H9 (cell line): ENCODE results near the gene PBX4. TPM values are rescaled to one million over a fixed set of nuclear protein-coding genes. Genes with fewer than 3 reads are reported as not detected.
"Not testable (repeated sequence)": the region's sequence is repeated elsewhere in the genome, so short reads cannot be mapped to it uniquely, and the experiment has no call there.

Experiments
- DNase-seq: peaks from one replicate; pipeline ENCODE4 v3.0.0-alpha.2; 2017
- H2AFZ ChIP-seq: one replicate; pipeline ENCODE4 v1.6.1; 2013; ENCODE audit warnings: mild to moderate bottlenecking, low read length, control low read depth, moderate library complexity
- H2AK5ac ChIP-seq: 2 replicates; pipeline ENCODE4 v1.6.1; 2013; ENCODE audit warnings: low read length, control low read depth, mixed read lengths; ENCODE audit not compliant: insufficient read length
- H2BK120ac ChIP-seq: one replicate; pipeline ENCODE4 v1.6.1; 2013; ENCODE audit warnings: low read depth, mild to moderate bottlenecking, low read length, control low read depth, inconsistent platforms; ENCODE audit not compliant: poor library complexity, severe bottlenecking
- H2BK12ac ChIP-seq: 2 replicates; pipeline ENCODE4 v1.6.1; 2013; ENCODE audit warnings: low read length, control low read depth, mixed read lengths, low read depth; ENCODE audit not compliant: insufficient read length
- H2BK15ac ChIP-seq: 2 replicates; pipeline ENCODE4 v1.6.1; 2013; ENCODE audit warnings: low read depth, low read length, control low read depth
- H2BK20ac ChIP-seq: one replicate; pipeline ENCODE4 v1.6.1; 2013; ENCODE audit warnings: low read depth, mild to moderate bottlenecking, low read length, control low read depth, inconsistent platforms; ENCODE audit not compliant: poor library complexity, severe bottlenecking
- H2BK5ac ChIP-seq: 2 replicates; pipeline ENCODE4 v1.6.1; 2013; ENCODE audit warnings: low read length, control low read depth, mixed read lengths; ENCODE audit not compliant: insufficient read length
- H3K14ac ChIP-seq: 2 replicates; pipeline ENCODE4 v1.6.1; 2013; ENCODE audit warnings: low read length, control low read depth; ENCODE audit not compliant: insufficient read depth
- H3K18ac ChIP-seq: 2 replicates; pipeline ENCODE4 v1.6.1; 2013; ENCODE audit warnings: low read depth, mild to moderate bottlenecking, mixed read lengths, low read length, control low read depth; ENCODE audit not compliant: insufficient read length
- H3K23ac ChIP-seq: 2 replicates; pipeline ENCODE4 v1.6.1; 2013; ENCODE audit warnings: low read length, control low read depth, mixed read lengths, low read depth; ENCODE audit not compliant: insufficient read length
- H3K23me2 ChIP-seq: 2 replicates; pipeline ENCODE4 v1.6.1; 2013; ENCODE audit warnings: low read depth, mild to moderate bottlenecking, mixed read lengths, low read length, control low read depth; ENCODE audit not compliant: insufficient read length, poor library complexity, severe bottlenecking
- H3K27ac ChIP-seq: 2 replicates; pipeline ENCODE4 v1.5.1; 2013; ENCODE audit warnings: low read length, control low read depth, mixed read lengths, low read depth; ENCODE audit not compliant: insufficient read length
- H3K27me3 ChIP-seq: 2 replicates; pipeline ENCODE4 v1.6.1; 2013; ENCODE audit warnings: low read length, control low read depth, inconsistent platforms; ENCODE audit not compliant: insufficient read depth
- H3K4ac ChIP-seq: 2 replicates; pipeline ENCODE4 v1.6.1; 2013; ENCODE audit warnings: low read depth, mild to moderate bottlenecking, control low read depth, inconsistent platforms, low read length, moderate library complexity
- H3K4me1 ChIP-seq: 2 replicates; pipeline ENCODE4 v1.6.1; 2013; ENCODE audit warnings: low read length, control low read depth, inconsistent platforms; ENCODE audit not compliant: insufficient read depth
- H3K4me2 ChIP-seq: 2 replicates; pipeline ENCODE4 v1.6.1; 2013; ENCODE audit warnings: low read length, control low read depth, mixed read lengths; ENCODE audit not compliant: insufficient read length, insufficient read depth
- H3K56ac ChIP-seq: 2 replicates; pipeline ENCODE4 v1.6.1; 2013; ENCODE audit warnings: low read depth, mild to moderate bottlenecking, mixed read lengths, low read length, control low read depth; ENCODE audit not compliant: insufficient read length
- H3K79me1 ChIP-seq: 2 replicates; pipeline ENCODE4 v1.6.1; 2013; ENCODE audit warnings: low read depth, mild to moderate bottlenecking, moderate library complexity, low read length, control low read depth, inconsistent platforms; ENCODE audit not compliant: insufficient read depth, poor library complexity, severe bottlenecking
- H3K79me2 ChIP-seq: 2 replicates; pipeline ENCODE4 v1.6.1; 2013; ENCODE audit warnings: low read length, control low read depth, inconsistent platforms; ENCODE audit not compliant: insufficient read depth
- H3K9ac ChIP-seq: 2 replicates; pipeline ENCODE4 v1.6.1; 2013; ENCODE audit warnings: low read length, control low read depth, mixed read lengths; ENCODE audit not compliant: insufficient read length; ENCODE audit errors: extremely low read depth
- H3K9me3 ChIP-seq: one replicate; pipeline ENCODE4 v1.6.1; 2013; ENCODE audit warnings: low read depth, low read length, inconsistent platforms; ENCODE audit not compliant: control insufficient read depth
- H3T11ph ChIP-seq: one replicate; pipeline ENCODE4 v1.6.1; 2013; ENCODE audit warnings: mild to moderate bottlenecking, low read length, control low read depth, inconsistent platforms
- H4K20me1 ChIP-seq: one replicate; pipeline ENCODE4 v1.6.1; 2013; ENCODE audit not compliant: control insufficient read depth, insufficient read length, insufficient read depth
- H4K5ac ChIP-seq: 2 replicates; pipeline ENCODE4 v1.6.1; 2013; ENCODE audit warnings: low read depth, mild to moderate bottlenecking, mixed read lengths, low read length, control low read depth; ENCODE audit not compliant: insufficient read length
- H4K8ac ChIP-seq: replicated peaks from 2 replicates; pipeline ENCODE4 v1.6.1; 2013; ENCODE audit warnings: low read length, control low read depth, mixed read lengths, low read depth; ENCODE audit not compliant: insufficient read length
- H4K91ac ChIP-seq: 2 replicates; pipeline ENCODE4 v1.6.1; 2013; ENCODE audit warnings: low read depth, mild to moderate bottlenecking, moderate library complexity, mixed read lengths, low read length, control low read depth; ENCODE audit not compliant: insufficient read length
- H3K27ac Mint-ChIP-seq, 3 experiments: 2 replicates in 2 of 3; 3 replicates in 1 of 3; pipeline ENCODE4 v1.8.0; 2020 to 2021; ENCODE audit warnings: mixed read lengths in 3 of 3, mild to moderate bottlenecking in 1 of 3, moderate library complexity in 1 of 3
- H3K27me3 Mint-ChIP-seq: 2 replicates; pipeline ENCODE4 v1.8.0; 2021; ENCODE audit warnings: low read depth, mild to moderate bottlenecking, moderate library complexity, mixed read lengths
- H3K36me3 Mint-ChIP-seq, 3 experiments: 2 replicates in 2 of 3; 3 replicates in 1 of 3; pipeline ENCODE4 v1.8.0; 2020 to 2021; ENCODE audit warnings: low read depth in 3 of 3, mixed read lengths in 3 of 3; ENCODE audit not compliant: insufficient read depth in 1 of 3
- H3K4me1 Mint-ChIP-seq, 2 experiments: 2 replicates each; pipeline ENCODE4 v1.8.0; 2020; ENCODE audit warnings: mixed read lengths in 2 of 2
- H3K4me3 Mint-ChIP-seq, 2 experiments: 2 replicates in 1 of 2; 3 replicates in 1 of 2; pipeline ENCODE4 v1.8.0; 2020 to 2021; ENCODE audit warnings: mild to moderate bottlenecking in 2 of 2, mixed read lengths in 2 of 2, moderate library complexity in 1 of 2
- H3K9me3 Mint-ChIP-seq, 2 experiments: 2 replicates in 1 of 2; 3 replicates in 1 of 2; pipeline ENCODE4 v1.8.0; 2020; ENCODE audit warnings: mild to moderate bottlenecking in 2 of 2, mixed read lengths in 2 of 2, moderate library complexity in 1 of 2
- CTCF ChIP-seq: fragments of 200-600 bp; sonication (generic); conservative IDR thresholded peaks from 3 replicates; pipeline ENCODE4 v1.8.0; 2021; ENCODE audit warnings: antibody characterized with exemption, mild to moderate bottlenecking
- WGBS: extraction: QIAGEN DNeasy Blood & Tissue Kit; methylation state at CpG from one replicate; pipeline ENCODE4 v1.1.7; 2013; ENCODE audit warnings: missing lambda C conversion rate, low lambda C conversion rate, mixed read lengths; ENCODE audit not compliant: insufficient read length; ENCODE audit errors: extremely low coverage; 5-methylcytosine and 5-hydroxymethylcytosine counted together
- total RNA-seq: library from RNA; stranded (reverse); gene quantifications from 2 replicates; pipeline ENCODE4 v1.2.1, GENCODE V29; 2021

PBX4 gene
- total RNA-seq, 1 experiment from 2014 or later = 3.3 TPM

GRCh38 chr19:19600793-19601330, 17.6 kb downstream of the PBX4 start:
- TF ChIP-seq CTCF = no peak
- no peak overlapping the region for H2BK5ac ChIP-seq
- no peak overlapping the region for H4K5ac ChIP-seq
- H2BK12ac ChIP-seq = no peak overlapping the region
- no peaks in the 10 kb centered on the region for H3K27me3 ChIP-seq
- H2AK5ac ChIP-seq = no peak overlapping the region
- no peaks in the 10 kb centered on the region for H3K79me1 ChIP-seq
- H2BK120ac ChIP-seq = no peak overlapping the region
- no peaks in the 10 kb centered on the region for H3K36me3 Mint-ChIP-seq
- no peak overlapping the region for H3K4me3 Mint-ChIP-seq
- no peak overlapping the region for H3T11ph ChIP-seq
- H3K14ac ChIP-seq = no peak overlapping the region
- H2AFZ ChIP-seq = no peak overlapping the region
- no peak overlapping the region for H2BK20ac ChIP-seq
- H3K27me3 Mint-ChIP-seq = no peaks in the 10 kb centered on the region
- whole genome bisulfite sequencing = no CpG with 5 or more reads among the region's 1 CpG
- H3K56ac ChIP-seq = no peak overlapping the region
- peaks cover 4% of the 10 kb centered on the region; the same call in 1 of the 2 replicates for H3K4me1 ChIP-seq
- no peak overlapping the region for H4K8ac ChIP-seq
- no peaks in the 10 kb centered on the region for H3K9me3 Mint-ChIP-seq
- H3K4ac ChIP-seq = no peak overlapping the region
- H4K20me1 ChIP-seq = no peaks in the 10 kb centered on the region
- no peak overlapping the region for H3K27ac ChIP-seq
- H3K4me2 ChIP-seq = no peak overlapping the region
- H2BK15ac ChIP-seq = no peak overlapping the region
- H3K18ac ChIP-seq = no peak overlapping the region
- no peak for DNase-seq
- no peak overlapping the region for H4K91ac ChIP-seq
- no peak overlapping the region for H3K27ac Mint-ChIP-seq
- H3K9me3 ChIP-seq = no peaks in the 10 kb centered on the region
- H3K23me2 ChIP-seq = no peaks in the 10 kb centered on the region
- H3K9ac ChIP-seq = no peak overlapping the region
- no peak overlapping the region for H3K23ac ChIP-seq
- H3K79me2 ChIP-seq = no peaks in the 10 kb centered on the region
- H3K4me1 Mint-ChIP-seq = peaks cover 11 to 20% of the 10 kb centered on the region in 2 experiments

GRCh38 chr19:19598728-19599451, 19.6 kb downstream of the PBX4 start:
- WGBS = no CpG with 5 or more reads among the region's 20 CpGs
- H2BK15ac ChIP-seq, H2BK5ac ChIP-seq, H3K27ac Mint-ChIP-seq, H3K18ac ChIP-seq, H3K4ac ChIP-seq, H3K56ac ChIP-seq, H4K5ac ChIP-seq, DNase-seq, H3K9me3 ChIP-seq, H3K14ac ChIP-seq, H3K4me2 ChIP-seq, H2BK120ac ChIP-seq, H4K91ac ChIP-seq, H3K79me1 ChIP-seq, H3K79me2 ChIP-seq, H2AK5ac ChIP-seq, H3T11ph ChIP-seq, H3K36me3 Mint-ChIP-seq, H4K8ac ChIP-seq, H3K9me3 Mint-ChIP-seq, H3K23me2 ChIP-seq, H2BK12ac ChIP-seq, H3K27ac ChIP-seq, H4K20me1 ChIP-seq, H3K27me3 ChIP-seq, H3K4me3 Mint-ChIP-seq, H3K23ac ChIP-seq, H2BK20ac ChIP-seq, H3K4me1 ChIP-seq, H2AFZ ChIP-seq, H3K27me3 Mint-ChIP-seq, H3K9ac ChIP-seq: not testable (repeated sequence)
- peaks cover 11 to 27% of the 10 kb centered on the region in 2 experiments for H3K4me1 Mint-ChIP-seq
